PC-3 (cell line): ENCODE results near the gene SVOP.

Experiments
- EZH2 ChIP-seq: fragments of 300-600 bp; sonication (generic); IDR thresholded peaks from one replicate; pipeline ENCODE4 v1.6.1; 2017; ENCODE audit warnings: antibody characterized with exemption, mild to moderate bottlenecking, low read length; ENCODE audit not compliant: unreplicated experiment
- TF ChIP-seq, protein P1 (sequence below): fragments of 300-600 bp; sonication (generic); conservative IDR thresholded peaks from 2 replicates; pipeline ENCODE4 v1.5.1; 2017; ENCODE audit warnings: antibody characterized with exemption, low read depth, mild to moderate bottlenecking, low read length

DNA sequence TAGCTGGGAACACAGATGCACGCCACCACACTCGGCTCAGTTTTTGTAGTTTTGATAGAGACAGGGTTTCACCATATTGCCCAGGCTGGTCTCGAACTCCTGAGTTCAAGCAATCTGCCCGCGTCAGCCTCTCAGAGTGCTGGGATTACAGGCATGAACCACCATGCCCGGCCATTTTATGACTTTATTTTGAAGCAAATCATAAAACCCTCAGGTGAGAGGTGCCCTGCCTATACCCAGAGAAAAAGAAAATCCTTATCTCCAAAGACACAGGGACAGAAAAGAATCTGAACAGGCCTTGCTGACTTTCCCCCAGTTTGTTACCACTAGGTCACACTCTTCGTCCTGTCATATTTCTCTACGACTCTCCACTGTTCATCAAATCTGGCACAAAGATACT, 92.2 kb downstream of the SVOP start:
- TF ChIP-seq, protein P1, sequence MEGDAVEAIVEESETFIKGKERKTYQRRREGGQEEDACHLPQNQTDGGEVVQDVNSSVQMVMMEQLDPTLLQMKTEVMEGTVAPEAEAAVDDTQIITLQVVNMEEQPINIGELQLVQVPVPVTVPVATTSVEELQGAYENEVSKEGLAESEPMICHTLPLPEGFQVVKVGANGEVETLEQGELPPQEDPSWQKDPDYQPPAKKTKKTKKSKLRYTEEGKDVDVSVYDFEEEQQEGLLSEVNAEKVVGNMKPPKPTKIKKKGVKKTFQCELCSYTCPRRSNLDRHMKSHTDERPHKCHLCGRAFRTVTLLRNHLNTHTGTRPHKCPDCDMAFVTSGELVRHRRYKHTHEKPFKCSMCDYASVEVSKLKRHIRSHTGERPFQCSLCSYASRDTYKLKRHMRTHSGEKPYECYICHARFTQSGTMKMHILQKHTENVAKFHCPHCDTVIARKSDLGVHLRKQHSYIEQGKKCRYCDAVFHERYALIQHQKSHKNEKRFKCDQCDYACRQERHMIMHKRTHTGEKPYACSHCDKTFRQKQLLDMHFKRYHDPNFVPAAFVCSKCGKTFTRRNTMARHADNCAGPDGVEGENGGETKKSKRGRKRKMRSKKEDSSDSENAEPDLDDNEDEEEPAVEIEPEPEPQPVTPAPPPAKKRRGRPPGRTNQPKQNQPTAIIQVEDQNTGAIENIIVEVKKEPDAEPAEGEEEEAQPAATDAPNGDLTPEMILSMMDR, result no peak
- TF ChIP-seq EZH2, result no peak
